Measurements from ENCODE around the gene IQGAP1. TPM values are rescaled to one million over a fixed set of nuclear protein-coding genes. Genes with fewer than 3 reads are reported as not detected.

Gene IQGAP1
- total RNA-seq, 1 donor from 2014 or later = 178 TPM

GRCh38 chr15:90360746-90361145, 27.3 kb upstream of the IQGAP1 start:
- Mint-ChIP-seq H3K36me3 (ENCODE audit: unreplicated experiment) (peaks cover 6% of the 10 kb centered on the region), H3K9me3 (ENCODE audit: unreplicated experiment) (no peaks in the 10 kb centered on the region), H3K27me3 (ENCODE audit: unreplicated experiment) (no peaks in the 10 kb centered on the region), H3K4me1 (ENCODE audit: unreplicated experiment) (peaks cover 19% of the 10 kb centered on the region), H3K4me3 (ENCODE audit: unreplicated experiment) (no peak overlapping the region), H3K27ac (ENCODE audit: unreplicated experiment) (no peak overlapping the region)
- TF ChIP-seq, protein P1, sequence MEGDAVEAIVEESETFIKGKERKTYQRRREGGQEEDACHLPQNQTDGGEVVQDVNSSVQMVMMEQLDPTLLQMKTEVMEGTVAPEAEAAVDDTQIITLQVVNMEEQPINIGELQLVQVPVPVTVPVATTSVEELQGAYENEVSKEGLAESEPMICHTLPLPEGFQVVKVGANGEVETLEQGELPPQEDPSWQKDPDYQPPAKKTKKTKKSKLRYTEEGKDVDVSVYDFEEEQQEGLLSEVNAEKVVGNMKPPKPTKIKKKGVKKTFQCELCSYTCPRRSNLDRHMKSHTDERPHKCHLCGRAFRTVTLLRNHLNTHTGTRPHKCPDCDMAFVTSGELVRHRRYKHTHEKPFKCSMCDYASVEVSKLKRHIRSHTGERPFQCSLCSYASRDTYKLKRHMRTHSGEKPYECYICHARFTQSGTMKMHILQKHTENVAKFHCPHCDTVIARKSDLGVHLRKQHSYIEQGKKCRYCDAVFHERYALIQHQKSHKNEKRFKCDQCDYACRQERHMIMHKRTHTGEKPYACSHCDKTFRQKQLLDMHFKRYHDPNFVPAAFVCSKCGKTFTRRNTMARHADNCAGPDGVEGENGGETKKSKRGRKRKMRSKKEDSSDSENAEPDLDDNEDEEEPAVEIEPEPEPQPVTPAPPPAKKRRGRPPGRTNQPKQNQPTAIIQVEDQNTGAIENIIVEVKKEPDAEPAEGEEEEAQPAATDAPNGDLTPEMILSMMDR (IDR thresholded peaks at IDR 0.05) = no peak
- DNase-seq (ENCODE audit: extremely low spot score, unreplicated experiment) = no peak

GRCh38 chr15:90362936-90363212, 25.2 kb upstream of the IQGAP1 start:
- Mint-ChIP-seq H3K27me3 (ENCODE audit: unreplicated experiment) (no peaks in the 10 kb centered on the region), H3K9me3 (ENCODE audit: unreplicated experiment) (no peaks in the 10 kb centered on the region), H3K4me3 (ENCODE audit: unreplicated experiment) (no peak overlapping the region), H3K4me1 (ENCODE audit: unreplicated experiment) (peaks cover 26% of the 10 kb centered on the region), H3K36me3 (ENCODE audit: unreplicated experiment) (peaks cover 6% of the 10 kb centered on the region), H3K27ac (ENCODE audit: unreplicated experiment) (peak overlapping the region; percentile 88)
- no peak for DNase-seq (ENCODE audit: extremely low spot score, unreplicated experiment)
- TF ChIP-seq, protein P1 (IDR thresholded peaks at IDR 0.05) = no peak

DNA sequence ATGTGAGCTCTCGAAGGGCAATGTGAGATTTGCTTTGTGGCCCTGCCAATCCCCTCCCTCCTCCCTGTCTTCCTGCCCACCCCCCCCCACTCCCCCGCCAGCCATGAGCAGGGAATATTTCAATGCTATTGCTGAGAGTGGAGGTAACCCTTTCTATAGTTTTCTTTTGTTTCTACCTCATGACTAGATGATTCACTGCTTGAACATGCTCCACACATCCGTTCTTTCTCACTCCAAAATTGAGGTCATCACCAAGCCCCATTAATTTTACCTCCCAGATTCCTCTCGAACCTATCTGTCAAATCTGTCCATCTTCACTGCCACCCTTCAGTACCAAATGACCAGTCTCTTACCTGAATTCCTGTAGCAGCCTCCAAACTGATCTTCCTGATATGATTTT, 23.8 kb upstream of the IQGAP1 start:
- peak overlapping the region; percentile 80 for H3K27ac Mint-ChIP-seq (ENCODE audit: unreplicated experiment)
- no peaks in the 10 kb centered on the region for H3K9me3 Mint-ChIP-seq (ENCODE audit: unreplicated experiment)
- H3K4me1 Mint-ChIP-seq (ENCODE audit: unreplicated experiment) = peaks cover 26% of the 10 kb centered on the region
- H3K27me3 Mint-ChIP-seq (ENCODE audit: unreplicated experiment) = no peaks in the 10 kb centered on the region
- TF ChIP-seq, protein P1 (IDR thresholded peaks at IDR 0.05) = no peak
- peaks cover 6% of the 10 kb centered on the region for H3K36me3 Mint-ChIP-seq (ENCODE audit: unreplicated experiment)
- DNase-seq (ENCODE audit: extremely low spot score, unreplicated experiment) = no peak
- no peak overlapping the region for H3K4me3 Mint-ChIP-seq (ENCODE audit: unreplicated experiment)

- TF ChIP-seq, protein P1 (IDR thresholded peaks at IDR 0.05) = no peak
- no peak overlapping the region for H3K27ac Mint-ChIP-seq (ENCODE audit: unreplicated experiment)
- H3K36me3 Mint-ChIP-seq (ENCODE audit: unreplicated experiment) = peaks cover 2% of the 10 kb centered on the region
- H3K27me3 Mint-ChIP-seq (ENCODE audit: unreplicated experiment) = no peaks in the 10 kb centered on the region
- H3K4me3 Mint-ChIP-seq (ENCODE audit: unreplicated experiment) = no peak overlapping the region
- no peak for DNase-seq (ENCODE audit: extremely low spot score, unreplicated experiment)
- H3K9me3 Mint-ChIP-seq (ENCODE audit: unreplicated experiment) = no peaks in the 10 kb centered on the region
- peaks cover 26% of the 10 kb centered on the region for H3K4me1 Mint-ChIP-seq (ENCODE audit: unreplicated experiment)
Measured at GRCh38 chr15:90365414-90366055, 22.5 kb upstream of the IQGAP1 start.

DNA sequence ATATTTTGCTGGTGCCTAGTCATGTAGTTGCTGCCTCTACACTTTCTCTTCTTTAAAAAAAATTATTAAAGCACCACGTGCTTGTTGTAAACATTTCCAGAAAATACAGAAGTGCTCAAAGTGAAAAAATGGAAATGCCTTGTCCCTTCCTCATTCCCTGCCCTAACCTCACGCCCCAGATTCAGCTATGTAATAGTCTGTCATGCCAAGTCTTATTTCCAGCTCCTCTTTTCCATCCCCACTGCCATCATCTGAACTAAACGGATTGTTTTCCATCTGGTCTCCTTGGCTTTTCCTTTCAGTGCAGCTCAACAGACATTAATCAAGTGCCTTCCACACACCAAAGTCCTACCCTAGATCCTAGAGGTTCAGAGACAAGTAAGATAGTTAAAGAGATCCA, 20.5 kb upstream of the IQGAP1 start:
- no peaks in the 10 kb centered on the region for H3K36me3 Mint-ChIP-seq (ENCODE audit: unreplicated experiment)
- H3K4me3 Mint-ChIP-seq (ENCODE audit: unreplicated experiment) = no peak overlapping the region
- H3K27ac Mint-ChIP-seq (ENCODE audit: unreplicated experiment) = peak overlapping the region; percentile 8
- no peak for DNase-seq (ENCODE audit: extremely low spot score, unreplicated experiment)
- no peaks in the 10 kb centered on the region for H3K27me3 Mint-ChIP-seq (ENCODE audit: unreplicated experiment)
- no peaks in the 10 kb centered on the region for H3K9me3 Mint-ChIP-seq (ENCODE audit: unreplicated experiment)
- TF ChIP-seq, protein P1 (IDR thresholded peaks at IDR 0.05) = no peak
- peaks cover 17% of the 10 kb centered on the region for H3K4me1 Mint-ChIP-seq (ENCODE audit: unreplicated experiment)
